Measurements from ENCODE around the gene AJM1.
"Not testable (repeated sequence)": the region's sequence is repeated elsewhere in the genome, so short reads cannot be mapped to it uniquely, and the experiment has no call there.

AJM1 gene

GRCh38 chr9:136860529-136860928, 18.3 kb downstream of the AJM1 start:
- no peak overlapping the region for H3K27ac Mint-ChIP-seq
- DNase-seq (no peak), ATAC-seq (no peak)
- no peak overlapping the region for H3K4me3 Mint-ChIP-seq
- H3K27me3 Mint-ChIP-seq = no peaks in the 10 kb centered on the region
- H3K36me3 Mint-ChIP-seq (ENCODE audit: low read depth) = peaks cover 10% of the 10 kb centered on the region
- peaks cover 17% of the 10 kb centered on the region for H3K4me1 Mint-ChIP-seq
- no peaks in the 10 kb centered on the region for H3K9me3 Mint-ChIP-seq

GRCh38 chr9:136860933-136861873, 18.9 kb downstream of the AJM1 start:
- no peak overlapping the region for H3K27ac Mint-ChIP-seq
- peaks cover 10% of the 10 kb centered on the region for H3K36me3 Mint-ChIP-seq (ENCODE audit: low read depth)
- H3K9me3 Mint-ChIP-seq = no peaks in the 10 kb centered on the region
- ATAC-seq (no peak), DNase-seq (no peak)
- H3K4me3 Mint-ChIP-seq = no peak overlapping the region
- peaks cover 17% of the 10 kb centered on the region for H3K4me1 Mint-ChIP-seq
- no peaks in the 10 kb centered on the region for H3K27me3 Mint-ChIP-seq

- ATAC-seq = no peak
- H3K36me3 Mint-ChIP-seq (ENCODE audit: low read depth) = peaks cover 10% of the 10 kb centered on the region
- no peaks in the 10 kb centered on the region for H3K27me3 Mint-ChIP-seq
- no peak for DNase-seq
- peak overlapping the region; percentile 70 for H3K27ac Mint-ChIP-seq
- no peak overlapping the region for H3K4me3 Mint-ChIP-seq
- H3K4me1 Mint-ChIP-seq = peaks cover 17% of the 10 kb centered on the region
- no peaks in the 10 kb centered on the region for H3K9me3 Mint-ChIP-seq
Measured at GRCh38 chr9:136861874-136862457, 19.7 kb downstream of the AJM1 start.

- no peak overlapping the region for H3K27ac Mint-ChIP-seq
- no peaks in the 10 kb centered on the region for H3K27me3 Mint-ChIP-seq
- no peak for ATAC-seq
- DNase-seq = no peak
- H3K4me3 Mint-ChIP-seq = no peak overlapping the region
- no peaks in the 10 kb centered on the region for H3K9me3 Mint-ChIP-seq
- peaks cover 10% of the 10 kb centered on the region for H3K36me3 Mint-ChIP-seq (ENCODE audit: low read depth)
- peaks cover 23% of the 10 kb centered on the region for H3K4me1 Mint-ChIP-seq
Measured at GRCh38 chr9:136862849-136863622, 20.8 kb downstream of the AJM1 start.

- DNase-seq (no peak), ATAC-seq (no peak)
- Mint-ChIP-seq H3K36me3 (ENCODE audit: low read depth) (peaks cover 10% of the 10 kb centered on the region), H3K9me3 (no peaks in the 10 kb centered on the region), H3K4me1 (peaks cover 23% of the 10 kb centered on the region), H3K27me3 (no peaks in the 10 kb centered on the region), H3K27ac (peak overlapping the region; percentile 73), H3K4me3 (no peak overlapping the region)
Measured at GRCh38 chr9:136863623-136864273, 21.5 kb downstream of the AJM1 start.

GRCh38 chr9:136865041-136865767, 22.9 kb downstream of the AJM1 start:
- Mint-ChIP-seq H3K27me3 (no peaks in the 10 kb centered on the region), H3K9me3 (no peaks in the 10 kb centered on the region), H3K27ac (peak overlapping the region; percentile 70), H3K4me3 (peak overlapping the region; percentile 79), H3K4me1 (peaks cover 23% of the 10 kb centered on the region), H3K36me3 (ENCODE audit: low read depth) (peaks cover 10% of the 10 kb centered on the region)
- no peak for DNase-seq
- no peak for ATAC-seq

GRCh38 chr9:136865768-136866103, 23.5 kb downstream of the AJM1 start:
- H3K27me3 Mint-ChIP-seq = no peaks in the 10 kb centered on the region
- H3K27ac Mint-ChIP-seq = no peak overlapping the region
- ATAC-seq = peak; percentile 15
- peak overlapping the region; percentile 79 for H3K4me3 Mint-ChIP-seq
- no peaks in the 10 kb centered on the region for H3K9me3 Mint-ChIP-seq
- no peak for DNase-seq
- H3K4me1 Mint-ChIP-seq = peaks cover 23% of the 10 kb centered on the region
- H3K36me3 Mint-ChIP-seq (ENCODE audit: low read depth) = peaks cover 10% of the 10 kb centered on the region

GRCh38 chr9:136866898-136867421, 24.7 kb downstream of the AJM1 start:
- not testable (repeated sequence) for ATAC-seq, H3K9me3 Mint-ChIP-seq, H3K27me3 Mint-ChIP-seq, DNase-seq
- Mint-ChIP-seq H3K4me3 (peak overlapping the region; percentile 79), H3K4me1 (peaks cover 23% of the 10 kb centered on the region), H3K27ac (peak overlapping the region; percentile 42), H3K36me3 (ENCODE audit: low read depth) (peaks cover 10% of the 10 kb centered on the region)

GRCh38 chr9:136867480-136867879, 25.2 kb downstream of the AJM1 start:
- Mint-ChIP-seq H3K4me3 (peak overlapping the region; percentile 79), H3K27ac (peak overlapping the region; percentile 37), H3K4me1 (peaks cover 23% of the 10 kb centered on the region), H3K27me3 (no peaks in the 10 kb centered on the region), H3K9me3 (no peaks in the 10 kb centered on the region), H3K36me3 (ENCODE audit: low read depth) (peaks cover 8% of the 10 kb centered on the region)
- ATAC-seq (no peak), DNase-seq (no peak)

- ATAC-seq = no peak
- H3K27ac Mint-ChIP-seq = peak overlapping the region; percentile 37
- H3K36me3 Mint-ChIP-seq (ENCODE audit: low read depth) = peaks cover 8% of the 10 kb centered on the region
Measured at GRCh38 chr9:136867917-136868316, 25.6 kb downstream of the AJM1 start.

GRCh38 chr9:136868644-136869043, 26.4 kb downstream of the AJM1 start:
- Mint-ChIP-seq H3K4me3 (peak overlapping the region; percentile 47), H3K4me1 (peaks cover 23% of the 10 kb centered on the region), H3K9me3 (no peaks in the 10 kb centered on the region), H3K27me3 (no peaks in the 10 kb centered on the region), H3K36me3 (ENCODE audit: low read depth) (peaks cover 6% of the 10 kb centered on the region), H3K27ac (no peak overlapping the region)
- ATAC-seq = no peak
- no peak for DNase-seq

More at GRCh38 chr9:136867917-136868316, 25.6 kb downstream of the AJM1 start:
- H3K4me1 Mint-ChIP-seq = peaks cover 23% of the 10 kb centered on the region
- peak overlapping the region; percentile 79 for H3K4me3 Mint-ChIP-seq
- no peaks in the 10 kb centered on the region for H3K9me3 Mint-ChIP-seq
- H3K27me3 Mint-ChIP-seq = no peaks in the 10 kb centered on the region
- no peak for DNase-seq

GRCh38 chr9:136869611-136870010, 27.3 kb downstream of the AJM1 start:
- H3K4me1 Mint-ChIP-seq = peaks cover 15% of the 10 kb centered on the region
- H3K9me3 Mint-ChIP-seq; H3K4me3 Mint-ChIP-seq; H3K27me3 Mint-ChIP-seq; H3K27ac Mint-ChIP-seq; DNase-seq; H3K36me3 Mint-ChIP-seq (ENCODE audit: low read depth); ATAC-seq: not testable (repeated sequence)

GRCh38 chr9:136875155-136875554, 32.9 kb downstream of the AJM1 start:
- Mint-ChIP-seq H3K9me3 (no peaks in the 10 kb centered on the region), H3K4me1 (peaks cover 3% of the 10 kb centered on the region), H3K4me3 (no peak overlapping the region), H3K27me3 (peaks cover 3% of the 10 kb centered on the region), H3K27ac (no peak overlapping the region), H3K36me3 (ENCODE audit: low read depth) (no peaks in the 10 kb centered on the region)
- no peak for ATAC-seq
- no peak for DNase-seq

All from activated naive CD8-positive, alpha-beta T cell treated with anti-CD3 and anti-CD28 coated beads, Interleukin-2, amount 50 U/mL, for 24 hours (primary cell).